WTC11 (cell line): Measurements from ENCODE around the gene PSMB11. TPM values are rescaled to one million over a fixed set of nuclear protein-coding genes. Genes with fewer than 3 reads are reported as not detected.

Source experiments
- ATAC-seq: fragments of 200-7000 bp; cut with Tn5 transposase; 2 replicates; pipeline ENCODE4 v1.10.0; 2021; ENCODE audit warnings: mild to moderate bottlenecking, moderate library complexity
- CTCF ChIA-PET: fragments of 300-600 bp; sonication (Branson Sonifier 250); formaldehyde crosslinking; loops from one replicate; lab custom pipeline; 2021; ENCODE audit warnings: antibody characterized with exemption; lab: Charles Lee
- POLR2A ChIA-PET: fragments of 350-600 bp; sonication (Branson Sonifier 250); formaldehyde crosslinking; loops from one replicate; lab custom pipeline; 2021; ENCODE audit warnings: antibody characterized with exemption; lab: Charles Lee
- DNase-seq: peaks from one replicate; pipeline ENCODE4 v3.0.0; 2021; ENCODE audit warnings: low spot score
- H3K27ac Mint-ChIP-seq: 2 replicates; pipeline ENCODE4 v1.8.0; 2021; ENCODE audit warnings: mixed read lengths
- H3K27me3 Mint-ChIP-seq: 2 replicates; pipeline ENCODE4 v1.8.0; 2021; ENCODE audit warnings: low read depth, mild to moderate bottlenecking, moderate library complexity, mixed read lengths
- H3K36me3 Mint-ChIP-seq: 2 replicates; pipeline ENCODE4 v1.8.0; 2021; ENCODE audit warnings: mixed read lengths
- H3K4me1 Mint-ChIP-seq: 2 replicates; pipeline ENCODE4 v1.8.0; 2022; ENCODE audit warnings: mixed read lengths
- H3K4me3 Mint-ChIP-seq: 2 replicates; pipeline ENCODE4 v1.8.0; 2021; ENCODE audit warnings: mild to moderate bottlenecking, moderate library complexity, mixed read lengths
- H3K9me3 Mint-ChIP-seq: 2 replicates; pipeline ENCODE4 v1.8.0; 2021; ENCODE audit warnings: mixed read lengths
- CREB1 ChIP-seq: sonication (generic); formaldehyde crosslinking; IDR thresholded peaks from 2 replicates; pipeline ENCODE4 v1.8.0; 2023; ENCODE audit warnings: mild to moderate bottlenecking, missing genetic modification reagents
- ELF4 ChIP-seq: sonication (generic); formaldehyde crosslinking; IDR thresholded peaks from 2 replicates; pipeline ENCODE4 v1.8.1; 2022; ENCODE audit warnings: low read depth, mild to moderate bottlenecking, moderate library complexity, missing genetic modification reagents
- ERG ChIP-seq: fragments of 250-450 bp; sonication (Bioruptor Pico); IDR thresholded peaks from 2 replicates; pipeline ENCODE4 v1.8.0; 2021; ENCODE audit warnings: mild to moderate bottlenecking
- GABPB1 ChIP-seq: sonication (generic); formaldehyde crosslinking; IDR thresholded peaks from 2 replicates; pipeline ENCODE4 v1.8.1; 2023; ENCODE audit warnings: mild to moderate bottlenecking, missing genetic modification reagents
- HMGXB4 ChIP-seq: sonication (generic); formaldehyde crosslinking; IDR thresholded peaks from 2 replicates; pipeline ENCODE4 v1.8.1; 2023; ENCODE audit warnings: mild to moderate bottlenecking, moderate library complexity, missing genetic modification reagents
- IRF2 ChIP-seq: sonication (generic); formaldehyde crosslinking; IDR thresholded peaks from 2 replicates; pipeline ENCODE4 v1.8.0; 2022; ENCODE audit warnings: low read depth, missing genetic modification reagents, borderline replicate concordance
- JAZF1 ChIP-seq: fragments of 250-450 bp; sonication (Bioruptor Pico); IDR thresholded peaks from 2 replicates; pipeline ENCODE4 v1.9.0; 2021; ENCODE audit warnings: moderate library complexity, mild to moderate bottlenecking, inconsistent platforms
- JUN ChIP-seq: sonication (generic); formaldehyde crosslinking; IDR thresholded peaks from 2 replicates; pipeline ENCODE4 v1.8.0; 2023; ENCODE audit warnings: mild to moderate bottlenecking, missing genetic modification reagents
- NFATC4 ChIP-seq: fragments of 250-450 bp; sonication (Bioruptor Pico); IDR thresholded peaks from 2 replicates; pipeline ENCODE4 v1.9.0; 2021; ENCODE audit warnings: mild to moderate bottlenecking
- NR2C2 ChIP-seq: sonication (generic); formaldehyde crosslinking; IDR thresholded peaks from 2 replicates; pipeline ENCODE4 v1.8.0; 2022; ENCODE audit warnings: mild to moderate bottlenecking, missing genetic modification reagents
- NR3C1 ChIP-seq: sonication (generic); formaldehyde crosslinking; conservative IDR thresholded peaks from 2 replicates; pipeline ENCODE4 v1.8.1; 2023; ENCODE audit warnings: low read depth, mild to moderate bottlenecking, missing genetic modification reagents
- OVOL2 ChIP-seq: fragments of 250-450 bp; sonication (Bioruptor Pico); IDR thresholded peaks from 2 replicates; pipeline ENCODE4 v1.9.0; 2021; ENCODE audit warnings: mild to moderate bottlenecking, borderline replicate concordance
- PREB ChIP-seq: sonication (generic); formaldehyde crosslinking; IDR thresholded peaks from 2 replicates; pipeline ENCODE4 v1.8.1; 2022; ENCODE audit warnings: mild to moderate bottlenecking, missing genetic modification reagents, moderate library complexity, borderline replicate concordance
- PRRX2 ChIP-seq: fragments of 250-450 bp; sonication (Bioruptor Pico); IDR thresholded peaks from 2 replicates; pipeline ENCODE4 v1.8.0; 2021; ENCODE audit warnings: mild to moderate bottlenecking
- TEAD1 ChIP-seq: sonication (generic); formaldehyde crosslinking; IDR thresholded peaks from 2 replicates; pipeline ENCODE4 v1.8.0; 2022; ENCODE audit warnings: mild to moderate bottlenecking, missing genetic modification reagents
- ZNF232 ChIP-seq: sonication (generic); formaldehyde crosslinking; IDR thresholded peaks from 2 replicates; pipeline ENCODE4 v1.8.0; 2022; ENCODE audit warnings: mild to moderate bottlenecking, missing genetic modification reagents
- total RNA-seq: library from RNA; stranded (reverse); gene quantifications from 3 replicates; pipeline ENCODE4 v1.2.3, GENCODE V29; 2021
- TF ChIP-seq, protein P1 (sequence below): fragments of 200-600 bp; IDR thresholded peaks from 2 replicates; pipeline ENCODE4 v1.8.0; 2022; ENCODE audit warnings: antibody characterized with exemption
- TF ChIP-seq, protein P2 (sequence below): sonication (generic); formaldehyde crosslinking; IDR thresholded peaks from 2 replicates; pipeline ENCODE4 v1.8.0; 2022; ENCODE audit warnings: mild to moderate bottlenecking, missing genetic modification reagents
- TF ChIP-seq, protein P3 (sequence below): sonication (generic); formaldehyde crosslinking; IDR thresholded peaks from 2 replicates; pipeline ENCODE4 v1.8.0; 2022; ENCODE audit warnings: mild to moderate bottlenecking, missing genetic modification reagents

The PSMB11 gene
- total RNA-seq, 1 experiment from 2014 or later, result not detected

DNA sequence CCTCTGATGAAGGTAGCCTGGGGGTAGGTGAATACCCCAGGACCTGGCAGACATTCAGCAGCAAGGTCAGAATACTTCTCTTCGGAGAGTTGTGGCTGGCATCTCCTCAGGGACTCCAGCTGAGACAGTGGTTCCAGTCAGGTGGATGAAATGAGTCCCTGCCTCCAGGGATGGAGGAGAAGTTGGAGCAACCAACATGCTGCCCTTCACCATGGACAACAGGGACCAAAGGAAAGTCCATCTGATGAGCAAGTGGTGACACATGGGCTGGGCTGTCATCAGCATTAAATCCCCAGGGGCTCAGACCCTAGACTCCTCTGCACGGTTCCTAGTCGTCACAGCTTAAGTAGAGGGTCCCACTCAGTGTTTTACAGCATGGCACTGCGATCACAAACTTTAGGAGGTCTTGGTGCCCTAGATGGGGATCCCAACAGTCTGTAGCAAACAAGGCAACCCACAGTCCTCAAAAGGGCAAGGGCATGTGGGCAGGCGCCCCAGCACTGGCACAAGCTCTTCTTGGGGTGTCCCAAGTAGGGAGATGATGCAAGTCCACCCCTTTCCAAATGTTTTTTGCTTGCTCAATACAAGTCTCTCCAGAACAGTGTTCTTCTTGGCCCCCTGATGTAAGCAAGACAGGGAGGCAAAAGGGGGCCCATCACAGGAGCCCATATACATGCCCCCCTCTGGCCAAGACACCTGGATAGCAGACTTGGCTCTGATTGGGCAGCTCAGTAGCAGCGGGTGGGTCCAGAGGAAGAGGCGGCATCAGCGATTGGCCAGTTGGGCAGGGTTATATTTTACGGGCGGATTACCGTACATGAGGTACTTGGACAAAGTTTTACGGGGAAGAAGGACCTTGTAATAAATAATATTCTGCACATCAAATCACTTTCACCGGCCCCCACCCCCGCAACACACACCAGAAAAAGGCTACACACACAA lies 26.1 kb downstream of the PSMB11 start:
- no peaks in the 10 kb centered on the region for H3K27me3 Mint-ChIP-seq
- H3K36me3 Mint-ChIP-seq, result peaks cover 75% of the 10 kb centered on the region
- peak overlapping the region; percentile 48 for H3K4me3 Mint-ChIP-seq
- no peak for ATAC-seq
- ChIA-PET POLR2A (interaction anchor here (0.6 to 2.0 kb wide), 6 partner anchors 9 to 122 kb away, joined by 3 to 12 read pairs (median 4); partner anchors contain the start of genes ACIN1 and C14orf119), CTCF (interaction anchor here (0.5 to 2.2 kb wide), 91 partner anchors 10 to 1352 kb away, joined by 3 to 160 read pairs (median 6); partner anchors contain the start of genes ACIN1, AJUBA, BCL2L2 and C14orf119)
- H3K9me3 Mint-ChIP-seq, result no peaks in the 10 kb centered on the region
- H3K27ac Mint-ChIP-seq, result peak overlapping the region; percentile 71; the same call in 1 of the 2 replicates
- no peak for TF ChIP-seq ELF4
- TF ChIP-seq, protein P1, sequence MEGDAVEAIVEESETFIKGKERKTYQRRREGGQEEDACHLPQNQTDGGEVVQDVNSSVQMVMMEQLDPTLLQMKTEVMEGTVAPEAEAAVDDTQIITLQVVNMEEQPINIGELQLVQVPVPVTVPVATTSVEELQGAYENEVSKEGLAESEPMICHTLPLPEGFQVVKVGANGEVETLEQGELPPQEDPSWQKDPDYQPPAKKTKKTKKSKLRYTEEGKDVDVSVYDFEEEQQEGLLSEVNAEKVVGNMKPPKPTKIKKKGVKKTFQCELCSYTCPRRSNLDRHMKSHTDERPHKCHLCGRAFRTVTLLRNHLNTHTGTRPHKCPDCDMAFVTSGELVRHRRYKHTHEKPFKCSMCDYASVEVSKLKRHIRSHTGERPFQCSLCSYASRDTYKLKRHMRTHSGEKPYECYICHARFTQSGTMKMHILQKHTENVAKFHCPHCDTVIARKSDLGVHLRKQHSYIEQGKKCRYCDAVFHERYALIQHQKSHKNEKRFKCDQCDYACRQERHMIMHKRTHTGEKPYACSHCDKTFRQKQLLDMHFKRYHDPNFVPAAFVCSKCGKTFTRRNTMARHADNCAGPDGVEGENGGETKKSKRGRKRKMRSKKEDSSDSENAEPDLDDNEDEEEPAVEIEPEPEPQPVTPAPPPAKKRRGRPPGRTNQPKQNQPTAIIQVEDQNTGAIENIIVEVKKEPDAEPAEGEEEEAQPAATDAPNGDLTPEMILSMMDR, result no peak
- no peak for TF ChIP-seq TEAD1
- TF ChIP-seq PRRX2, result no peak
- no peak for TF ChIP-seq NFATC4 (CRISPR knock-in tag)
- no peak for TF ChIP-seq OVOL2
- no peak for TF ChIP-seq HMGXB4 (CRISPR knock-in tag)
- no peak for TF ChIP-seq IRF2 (CRISPR knock-in tag)
- TF ChIP-seq JAZF1 (CRISPR knock-in tag), result no peak
- TF ChIP-seq CREB1 (CRISPR knock-in tag), result no peak
- no peak for TF ChIP-seq JUN
- TF ChIP-seq, all 79 proteins: peak for 0
- peaks cover 38% of the 10 kb centered on the region for H3K4me1 Mint-ChIP-seq
- no peak for DNase-seq

GRCh38 chr14:23068789-23069412 lies 26.9 kb downstream of the PSMB11 start:
- H3K4me3 Mint-ChIP-seq, result peak overlapping the region; percentile 48
- ChIA-PET POLR2A (interaction anchor here (0.6 to 2.0 kb wide), 7 partner anchors 10 to 1515 kb away, joined by 3 to 12 read pairs (median 5); partner anchors contain the start of genes ACIN1 and C14orf119), CTCF (interaction anchor here (0.5 to 2.2 kb wide), 100 partner anchors 9 to 1353 kb away, joined by 3 to 160 read pairs (median 5); partner anchors contain the start of genes ACIN1, AJUBA, BCL2L2 and C14orf119)
- DNase-seq (peak; percentile 86), ATAC-seq (peak; percentile 70)
- H3K9me3 Mint-ChIP-seq, result no peaks in the 10 kb centered on the region
- H3K27me3 Mint-ChIP-seq, result no peaks in the 10 kb centered on the region
- H3K4me1 Mint-ChIP-seq, result peaks cover 38% of the 10 kb centered on the region
- peak overlapping the region; percentile 71; the same call in 1 of the 2 replicates for H3K27ac Mint-ChIP-seq
- H3K36me3 Mint-ChIP-seq, result peaks cover 73% of the 10 kb centered on the region
- TF ChIP-seq PREB (CRISPR knock-in tag) (no peak), JUN (no peak), NR2C2 (CRISPR knock-in tag) (no peak), HMGXB4 (CRISPR knock-in tag) (peak; percentile 54; the same call in 1 of the 2 replicates), NR3C1 (no peak), ZNF232 (CRISPR knock-in tag) (no peak), GABPB1 (peak; percentile 13; the same call in 1 of the 2 replicates), ERG (CRISPR knock-in tag) (no peak)
- TF ChIP-seq, protein P2, sequence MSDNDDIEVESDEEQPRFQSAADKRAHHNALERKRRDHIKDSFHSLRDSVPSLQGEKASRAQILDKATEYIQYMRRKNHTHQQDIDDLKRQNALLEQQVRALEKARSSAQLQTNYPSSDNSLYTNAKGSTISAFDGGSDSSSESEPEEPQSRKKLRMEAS, result 0 out of 2 replicates have a peak, but pooled peaks have one; percentile 41
- TF ChIP-seq, protein P1, result peak; percentile 74
- TF ChIP-seq, protein P3, sequence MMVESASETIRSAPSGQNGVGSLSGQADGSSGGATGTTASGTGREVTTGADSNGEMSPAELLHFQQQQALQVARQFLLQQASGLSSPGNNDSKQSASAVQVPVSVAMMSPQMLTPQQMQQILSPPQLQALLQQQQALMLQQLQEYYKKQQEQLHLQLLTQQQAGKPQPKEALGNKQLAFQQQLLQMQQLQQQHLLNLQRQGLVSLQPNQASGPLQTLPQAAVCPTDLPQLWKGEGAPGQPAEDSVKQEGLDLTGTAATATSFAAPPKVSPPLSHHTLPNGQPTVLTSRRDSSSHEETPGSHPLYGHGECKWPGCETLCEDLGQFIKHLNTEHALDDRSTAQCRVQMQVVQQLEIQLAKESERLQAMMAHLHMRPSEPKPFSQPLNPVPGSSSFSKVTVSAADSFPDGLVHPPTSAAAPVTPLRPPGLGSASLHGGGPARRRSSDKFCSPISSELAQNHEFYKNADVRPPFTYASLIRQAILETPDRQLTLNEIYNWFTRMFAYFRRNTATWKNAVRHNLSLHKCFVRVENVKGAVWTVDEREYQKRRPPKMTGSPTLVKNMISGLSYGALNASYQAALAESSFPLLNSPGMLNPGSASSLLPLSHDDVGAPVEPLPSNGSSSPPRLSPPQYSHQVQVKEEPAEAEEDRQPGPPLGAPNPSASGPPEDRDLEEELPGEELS, result no peak
